ENCODE results near the gene SPATA46. TPM values are rescaled to one million over a fixed set of nuclear protein-coding genes. Genes with fewer than 3 reads are reported as not detected.
A peak's percentile ranks its signal among the peaks of the same experiment; 100 is the strongest.

The SPATA46 gene
- total RNA-seq, 1 donor from 2014 or later, result not detected

GRCh38 chr1:162329826-162330225 lies 46.8 kb downstream of the SPATA46 start:
- DNase-seq (ENCODE audit: low spot score) (no peak), ATAC-seq (peak; percentile 55)
- intact Hi-C loops (cut with DNase I), result loop anchor here (5.0 kb wide), 1 partner anchor 1938 kb away; no protein-coding TSS in a partner anchor

- DNase-seq (ENCODE audit: low spot score) (no peak), ATAC-seq (no peak)
- intact Hi-C loops (cut with DNase I), result no loop called here
Measured at GRCh38 chr1:162328512-162328911, 48.1 kb downstream of the SPATA46 start.

- intact Hi-C loops (cut with DNase I), result no loop called here
- DNase-seq (ENCODE audit: low spot score), result no peak
- ATAC-seq, result no peak
Measured at GRCh38 chr1:162327788-162328165, 48.9 kb downstream of the SPATA46 start.

DNA sequence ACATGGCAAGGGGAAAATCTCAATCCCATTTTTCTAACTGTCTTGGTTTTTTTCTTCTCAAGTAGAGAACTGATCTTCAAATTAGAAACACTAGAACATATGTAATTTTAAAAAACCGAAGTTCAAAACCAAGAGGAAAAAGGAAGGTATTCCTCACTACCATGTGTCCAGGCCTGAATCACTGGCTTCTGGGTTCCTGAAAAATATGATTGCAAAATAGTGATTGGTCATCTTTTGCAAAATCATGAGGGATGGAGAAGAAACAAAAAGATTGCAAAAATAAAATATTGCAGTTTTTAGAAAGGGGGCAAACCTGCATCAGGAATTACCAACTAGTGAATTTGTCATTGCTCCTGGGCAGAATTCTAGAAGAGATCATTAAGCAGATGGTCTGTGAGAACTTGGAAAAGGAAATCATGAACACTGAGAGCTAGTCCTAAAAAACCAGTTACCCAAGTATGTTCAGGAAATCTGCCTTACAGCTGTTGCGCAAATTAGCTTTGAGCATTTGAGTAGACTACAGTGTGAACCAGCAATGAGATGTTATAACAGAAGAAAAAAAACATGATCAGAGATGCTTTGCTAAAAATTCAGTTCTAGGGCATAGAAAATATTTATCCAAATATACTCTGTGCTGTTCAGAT lies 49.4 kb downstream of the SPATA46 start:
- DNase-seq (ENCODE audit: low spot score) (no peak), ATAC-seq (peak; percentile 42)
- intact Hi-C loops (cut with DNase I), result no loop called here

DNA sequence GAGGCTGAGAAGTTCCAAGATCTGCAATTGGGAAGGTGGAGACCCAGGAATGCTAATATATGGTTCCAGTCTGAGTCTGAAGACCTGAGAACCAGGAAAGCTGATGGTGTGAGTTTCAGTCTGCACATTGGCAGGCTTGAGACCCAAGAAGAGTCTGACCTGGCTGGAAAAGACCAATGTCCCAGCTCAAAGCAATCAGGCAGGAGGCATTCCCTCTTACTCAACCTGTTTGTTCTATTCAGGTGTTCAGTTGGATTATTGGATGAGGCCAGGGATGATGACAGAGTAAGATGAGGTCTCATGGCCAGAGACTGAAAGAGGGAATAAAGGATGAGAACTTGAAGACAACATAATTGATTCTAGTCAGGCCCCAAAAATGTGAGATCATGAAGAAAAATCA lies 50.1 kb downstream of the SPATA46 start:
- no peak for ATAC-seq

GRCh38 chr1:162324396-162324795 lies 52.3 kb downstream of the SPATA46 start:
- intact Hi-C loops (cut with DNase I), result no loop called here
- DNase-seq (ENCODE audit: low spot score) (no peak), ATAC-seq (no peak)

More for the DNA sequence above, 50.1 kb downstream of the SPATA46 start:
- intact Hi-C loops (cut with DNase I), result no loop called here
- no peak for DNase-seq (ENCODE audit: low spot score)

Small RNAs within 50 kb of the gene (microRNA-seq; reads per million reads assigned to microRNA genes)
- gene MIR556, result 13.8 reads per million, percentile 28 among the genes with 10 or more reads in this experiment

Other genes starting within 250 kb of the SPATA46 start
- 13.0 TPM for gene C1orf226, start 4.9 kb upstream of the SPATA46 start, total RNA-seq
- 0.53 TPM for gene SH2D1B, start 35.3 kb upstream of the SPATA46 start, total RNA-seq
- 37.4 TPM for gene UHMK1, start 121.0 kb upstream of the SPATA46 start, total RNA-seq
- 70.9 TPM for gene UAP1, start 184.9 kb upstream of the SPATA46 start, total RNA-seq